ENCODE data around the gene ARHGEF16. TPM values are rescaled to one million over a fixed set of nuclear protein-coding genes. Genes with fewer than 3 reads are reported as not detected.

ARHGEF16 gene
- total RNA-seq, 2 donors from 2014 or later: 17.1 to 22.1 TPM

GRCh38 chr1:3422638-3423037 is 31.8 kb upstream of the ARHGEF16 start:
- intact Hi-C loops (cut with DNase I): no loop called here
- DNase-seq: no peak

DNA sequence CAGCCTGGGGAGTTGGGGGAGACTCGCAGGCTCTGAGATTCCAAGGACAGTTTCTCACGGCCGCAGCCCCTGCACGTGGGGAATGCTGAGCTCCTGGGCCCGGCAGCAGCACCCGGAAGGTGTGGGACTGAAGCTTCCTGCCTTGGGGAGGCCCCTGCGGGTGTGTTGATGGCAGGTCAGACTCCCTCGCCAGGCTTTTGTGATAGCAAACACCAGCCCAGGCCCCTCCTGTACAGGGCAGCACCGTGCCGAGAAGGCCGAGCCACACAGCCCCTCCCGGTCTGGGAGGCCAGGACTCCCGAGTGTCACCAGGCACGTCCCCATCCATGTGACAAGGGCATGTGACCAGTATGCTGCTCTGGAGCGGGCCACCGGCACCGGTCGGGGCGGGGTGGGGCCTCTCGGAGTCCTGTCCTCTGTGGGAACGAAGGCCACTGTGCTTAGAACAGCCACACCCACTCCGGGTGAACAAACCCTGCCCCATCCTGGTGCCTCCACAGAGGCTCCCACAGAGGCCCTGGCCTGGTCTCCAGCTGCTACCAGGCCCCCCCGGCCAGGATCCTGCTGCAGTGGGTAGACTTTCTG is 31.1 kb upstream of the ARHGEF16 start:
- WGBS, 2 donors: 17 to 20% methylated on average over 6 to 23 of the region's 23 CpGs
- Histone ChIP-seq H3K9me3 (no peaks in the 10 kb centered on the region), H3K36me3 (replicated peaks in 1 of 2; ENCODE audit: insufficient read depth in 1 of 2, low read depth in 2 of 2) (peaks cover 0 to 2% of the 10 kb centered on the region in 2 donors), H3K4me1 (peaks cover 24% of the 10 kb centered on the region), H3K4me3 (no peak overlapping the region), H3K27me3 (no peaks in the 10 kb centered on the region), H3K27ac (peak overlapping the region; percentile 69 to 79 (median 72))
- TF ChIP-seq, protein P1, sequence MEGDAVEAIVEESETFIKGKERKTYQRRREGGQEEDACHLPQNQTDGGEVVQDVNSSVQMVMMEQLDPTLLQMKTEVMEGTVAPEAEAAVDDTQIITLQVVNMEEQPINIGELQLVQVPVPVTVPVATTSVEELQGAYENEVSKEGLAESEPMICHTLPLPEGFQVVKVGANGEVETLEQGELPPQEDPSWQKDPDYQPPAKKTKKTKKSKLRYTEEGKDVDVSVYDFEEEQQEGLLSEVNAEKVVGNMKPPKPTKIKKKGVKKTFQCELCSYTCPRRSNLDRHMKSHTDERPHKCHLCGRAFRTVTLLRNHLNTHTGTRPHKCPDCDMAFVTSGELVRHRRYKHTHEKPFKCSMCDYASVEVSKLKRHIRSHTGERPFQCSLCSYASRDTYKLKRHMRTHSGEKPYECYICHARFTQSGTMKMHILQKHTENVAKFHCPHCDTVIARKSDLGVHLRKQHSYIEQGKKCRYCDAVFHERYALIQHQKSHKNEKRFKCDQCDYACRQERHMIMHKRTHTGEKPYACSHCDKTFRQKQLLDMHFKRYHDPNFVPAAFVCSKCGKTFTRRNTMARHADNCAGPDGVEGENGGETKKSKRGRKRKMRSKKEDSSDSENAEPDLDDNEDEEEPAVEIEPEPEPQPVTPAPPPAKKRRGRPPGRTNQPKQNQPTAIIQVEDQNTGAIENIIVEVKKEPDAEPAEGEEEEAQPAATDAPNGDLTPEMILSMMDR (IDR thresholded peaks at IDR 0.05): no peak
- no peak for TF ChIP-seq POLR2A (IDR thresholded peaks at IDR 0.05)
- peak; percentile 86 for ATAC-seq
- peak; percentile 62 to 91 (median 81) for DNase-seq
- intact Hi-C loops (cut with DNase I): no loop called here

More at GRCh38 chr1:3422638-3423037, 31.8 kb upstream of the ARHGEF16 start:
- TF ChIP-seq, protein P1 (IDR thresholded peaks at IDR 0.05): no peak
- peaks cover 24% of the 10 kb centered on the region for H3K4me1 ChIP-seq
- 84 to 86% methylated on average over 6 to 14 of the region's 14 CpGs for WGBS, 2 donors
- peaks cover 0 to 2% of the 10 kb centered on the region in 2 donors for H3K36me3 ChIP-seq (replicated peaks in 1 of 2; ENCODE audit: insufficient read depth in 1 of 2, low read depth in 2 of 2)
- H3K4me3 ChIP-seq: no peak overlapping the region
- H3K9me3 ChIP-seq: no peaks in the 10 kb centered on the region
- H3K27ac ChIP-seq: peak overlapping the region; percentile 69 to 79 (median 72)
- ATAC-seq: no peak
- H3K27me3 ChIP-seq: no peaks in the 10 kb centered on the region

- H3K27ac ChIP-seq: peak overlapping the region; percentile 69 to 79 (median 72)
- ATAC-seq: no peak
- no peak overlapping the region for H3K4me3 ChIP-seq
- H3K27me3 ChIP-seq: no peaks in the 10 kb centered on the region
- H3K4me1 ChIP-seq: peaks cover 24% of the 10 kb centered on the region
- TF ChIP-seq POLR2A (IDR thresholded peaks at IDR 0.05): no peak
- TF ChIP-seq, protein P1 (IDR thresholded peaks at IDR 0.05): no peak
- no peaks in the 10 kb centered on the region for H3K9me3 ChIP-seq
- intact Hi-C loops (cut with DNase I): no loop called here
- peak in 1 of 4 donors; percentile 20 for DNase-seq
- H3K36me3 ChIP-seq (replicated peaks in 1 of 2; ENCODE audit: insufficient read depth in 1 of 2, low read depth in 2 of 2): peaks cover 0 to 2% of the 10 kb centered on the region in 2 donors
- WGBS, 2 donors: 54 to 63% methylated on average over 15 to 26 of the region's 28 CpGs
Measured at GRCh38 chr1:3423896-3424611, 30.4 kb upstream of the ARHGEF16 start.

DNA sequence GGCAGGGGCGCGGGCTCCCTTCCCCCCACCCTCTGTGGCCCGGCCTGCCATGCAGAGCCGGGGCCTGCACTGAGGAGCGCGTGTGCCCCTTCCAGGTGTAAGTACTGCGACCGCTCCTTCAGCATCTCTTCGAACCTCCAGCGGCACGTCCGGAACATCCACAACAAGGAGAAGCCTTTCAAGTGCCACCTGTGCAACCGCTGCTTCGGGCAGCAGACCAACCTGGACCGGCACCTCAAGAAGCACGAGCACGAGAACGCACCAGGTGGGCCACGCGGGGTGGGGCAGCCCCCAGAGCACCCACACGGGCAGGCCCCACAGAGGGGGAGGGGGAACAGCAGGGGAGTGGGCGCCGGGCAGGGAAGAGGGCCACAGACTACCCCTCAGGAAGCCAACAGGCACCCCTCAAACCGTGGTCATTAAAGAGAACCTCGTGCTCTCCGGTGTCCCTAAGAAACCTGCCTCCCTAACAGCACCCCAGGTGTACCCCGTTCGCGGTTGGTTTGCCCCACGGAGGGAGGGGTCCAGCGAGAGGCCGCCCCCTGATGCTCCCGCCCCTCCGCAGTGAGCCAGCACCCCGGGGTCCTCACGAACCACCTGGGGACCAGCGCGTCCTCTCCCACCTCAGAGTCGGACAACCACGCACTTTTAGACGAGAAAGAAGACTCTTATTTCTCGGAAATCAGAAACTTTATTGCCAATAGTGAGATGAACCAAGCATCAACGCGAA is 28.8 kb upstream of the ARHGEF16 start:
- no peaks in the 10 kb centered on the region for H3K9me3 ChIP-seq
- H3K4me1 ChIP-seq: peaks cover 24% of the 10 kb centered on the region
- WGBS, 2 donors: 83 to 88% methylated on average over 23 to 40 of the region's 44 CpGs
- no peak overlapping the region for H3K27ac ChIP-seq
- DNase-seq (no peak), ATAC-seq (no peak)
- TF ChIP-seq, protein P1 (IDR thresholded peaks at IDR 0.05): no peak
- no peak for TF ChIP-seq POLR2A (IDR thresholded peaks at IDR 0.05)
- peaks cover 0 to 2% of the 10 kb centered on the region in 2 donors for H3K36me3 ChIP-seq (replicated peaks in 1 of 2; ENCODE audit: insufficient read depth in 1 of 2, low read depth in 2 of 2)
- no peaks in the 10 kb centered on the region for H3K27me3 ChIP-seq
- no peak overlapping the region for H3K4me3 ChIP-seq
- intact Hi-C loops (cut with DNase I): loop anchor here (5.0 kb wide), 1 partner anchor 363 kb away; no protein-coding TSS in a partner anchor

All from body of pancreas (tissue), 4 donors.